ENCODE measurements around the gene HNF4A. TPM values are rescaled to one million over a fixed set of nuclear protein-coding genes. Genes with fewer than 3 reads are reported as not detected.
"Not testable (repeated sequence)": the region's sequence is repeated elsewhere in the genome, so short reads cannot be mapped to it uniquely, and the experiment has no call there.

The HNF4A gene
- total and polyA plus RNA-seq, 2 of the 4 experiments (the other 2 are of a cell fraction): not detected

- no peak overlapping the region for H3K23ac ChIP-seq (ENCODE audit: low read depth, low read length)
- no peak overlapping the region for H3K9ac ChIP-seq (ENCODE audit: low read depth, low read length)
- H2AK9ac ChIP-seq (replicated peaks; ENCODE audit: low read depth, low read length, poor library complexity): no peak overlapping the region
- no peak overlapping the region for H4K5ac ChIP-seq (ENCODE audit: low read depth, low read length)
- no peak overlapping the region for H3K56ac ChIP-seq (ENCODE audit: extremely low read depth, insufficient read depth, low read length)
- H3K4me1 ChIP-seq (ENCODE audit: control insufficient read depth, insufficient read depth, low read length): no peaks in the 10 kb centered on the region
- no peaks in the 10 kb centered on the region for H3K9me1 ChIP-seq (ENCODE audit: insufficient read depth, low read length)
- no peak overlapping the region for H2AK5ac ChIP-seq (ENCODE audit: low read depth, low read length)
- H3K18ac ChIP-seq (ENCODE audit: low read depth, low read length): no peak overlapping the region
- H2BK20ac ChIP-seq (ENCODE audit: low read depth, low read length): no peak overlapping the region
- no peaks in the 10 kb centered on the region for H3K79me1 ChIP-seq (ENCODE audit: low read depth in 1 of 2, low read length in 2 of 2)
- TF ChIP-seq MXI1 (IDR thresholded peaks at IDR 0.05; ENCODE audit: borderline replicate concordance, low read depth, low read length) (no peak), RCOR1 (IDR thresholded peaks at IDR 0.05; ENCODE audit: insufficient replicate concordance, low read length) (no peak), NFE2L2 (IDR thresholded peaks at IDR 0.05; ENCODE audit: low read depth, low read length) (no peak), BHLHE40 (IDR thresholded peaks at IDR 0.05; ENCODE audit: low read depth, low read length) (no peak), MAZ (IDR thresholded peaks at IDR 0.05; ENCODE audit: borderline replicate concordance, low read depth, low read length) (no peak), MAFK (IDR thresholded peaks at IDR 0.05; ENCODE audit: low read depth, low read length) (no peak)
- TF ChIP-seq, protein P1, sequence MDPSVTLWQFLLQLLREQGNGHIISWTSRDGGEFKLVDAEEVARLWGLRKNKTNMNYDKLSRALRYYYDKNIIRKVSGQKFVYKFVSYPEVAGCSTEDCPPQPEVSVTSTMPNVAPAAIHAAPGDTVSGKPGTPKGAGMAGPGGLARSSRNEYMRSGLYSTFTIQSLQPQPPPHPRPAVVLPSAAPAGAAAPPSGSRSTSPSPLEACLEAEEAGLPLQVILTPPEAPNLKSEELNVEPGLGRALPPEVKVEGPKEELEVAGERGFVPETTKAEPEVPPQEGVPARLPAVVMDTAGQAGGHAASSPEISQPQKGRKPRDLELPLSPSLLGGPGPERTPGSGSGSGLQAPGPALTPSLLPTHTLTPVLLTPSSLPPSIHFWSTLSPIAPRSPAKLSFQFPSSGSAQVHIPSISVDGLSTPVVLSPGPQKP (IDR thresholded peaks at IDR 0.05; ENCODE audit: borderline replicate concordance, low read depth, low read length): no peak
- ATAC-seq (ENCODE audit: low read depth): no peak; the same call in 1 of the 2 replicates
- no peak for DNase-seq
- intact Hi-C loops (cut with micrococcal nuclease) (no loop called here), in situ Hi-C loops (cut with MboI; ENCODE audit: low sequenced_read_pairs) (no loop called here), dilution Hi-C loops (cut with HindIII; ENCODE audit: low sequenced_read_pairs, unreplicated experiment) (no loop called here)
- no TSS peak for BruUV-seq (replicated peaks)
- 10% methylated on average over 19 of the region's 50 CpGs; no CpG with 5 or more reads in 1 of the 2 experiments for WGBS, 2 experiments (ENCODE audit: extremely low coverage in 2 of 2, insufficient read length in 1 of 2)
- H2AFZ ChIP-seq (replicated peaks; ENCODE audit: low read length, poor library complexity): peak overlapping the region; percentile 65
- no peak overlapping the region for H2BK120ac ChIP-seq (ENCODE audit: low read depth, low read length)
- H3K27me3 ChIP-seq (ENCODE audit: control insufficient read depth, insufficient read depth, low read length): peaks cover 3% of the 10 kb centered on the region
- H3K36me3 ChIP-seq (ENCODE audit: control insufficient read depth, insufficient read depth, low read length): no peaks in the 10 kb centered on the region
- H3K4me3 ChIP-seq (ENCODE audit: insufficient read depth, low read depth, low read length): no peak overlapping the region
- no peak overlapping the region for H4K8ac ChIP-seq (ENCODE audit: low read depth in 2 of 2, low read length in 2 of 2)
- no peak overlapping the region for H3K27ac ChIP-seq (ENCODE audit: insufficient read depth, low read length)
- H3K4me2 ChIP-seq (ENCODE audit: low read depth, low read length): no peak overlapping the region
- no peak overlapping the region for H4K91ac ChIP-seq (ENCODE audit: insufficient read depth, low read depth, low read length)
- CTCF ChIA-PET: no interaction called here
- H2BK5ac ChIP-seq (ENCODE audit: low read depth, low read length, poor library complexity, severe bottlenecking): no peak overlapping the region
- no peak overlapping the region for H3K4ac ChIP-seq (ENCODE audit: low read depth, low read length)
- H3K9me3 ChIP-seq (ENCODE audit: control insufficient read depth, insufficient read depth, low read length): no peaks in the 10 kb centered on the region
- H3K14ac ChIP-seq (replicated peaks; ENCODE audit: low read depth, low read length): no peak overlapping the region
- POLR2A ChIA-PET (ENCODE audit: unreplicated experiment): no interaction called here
- no peak overlapping the region for H2BK15ac ChIP-seq (ENCODE audit: low read depth, low read length)
- H4K20me1 ChIP-seq (ENCODE audit: insufficient read depth, low read length): no peaks in the 10 kb centered on the region
These were observed 28.9 kb upstream of the HNF4A start for GRCh38 chr20:44326391-44327159.

DNA sequence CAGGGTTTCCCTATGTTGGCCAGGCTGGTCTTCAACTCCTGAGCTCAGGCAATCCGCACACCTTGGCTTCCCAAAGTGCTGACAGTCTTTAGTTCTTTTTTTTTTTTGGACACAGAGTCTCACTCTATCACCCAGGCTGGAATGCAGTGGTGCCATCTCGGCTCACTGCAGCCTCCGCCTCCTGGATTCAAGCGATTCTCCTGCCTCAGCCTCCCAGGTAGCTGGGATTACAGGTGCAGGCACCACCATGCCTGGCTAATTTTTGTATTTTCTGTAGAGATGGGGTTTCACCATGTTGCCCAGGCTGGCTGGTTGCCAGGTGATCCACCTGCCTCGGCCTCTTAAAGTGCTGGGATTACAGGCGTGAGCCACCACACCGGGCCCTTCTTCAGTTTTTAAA is 27.8 kb upstream of the HNF4A start:
- H2BK5ac ChIP-seq (ENCODE audit: low read depth, low read length, poor library complexity, severe bottlenecking); H3K56ac ChIP-seq (ENCODE audit: extremely low read depth, insufficient read depth, low read length); H3K18ac ChIP-seq (ENCODE audit: low read depth, low read length); DNase-seq; H2AK9ac ChIP-seq (replicated peaks; ENCODE audit: low read depth, low read length, poor library complexity); H2BK15ac ChIP-seq (ENCODE audit: low read depth, low read length); H4K91ac ChIP-seq (ENCODE audit: insufficient read depth, low read depth, low read length); H3K4me2 ChIP-seq (ENCODE audit: low read depth, low read length); H3K4me3 ChIP-seq (ENCODE audit: insufficient read depth, low read depth, low read length); ATAC-seq (ENCODE audit: low read depth); H3K27ac ChIP-seq (ENCODE audit: insufficient read depth, low read length); H4K8ac ChIP-seq (ENCODE audit: low read depth in 2 of 2, low read length in 2 of 2); BruUV-seq (replicated peaks); H2BK120ac ChIP-seq (ENCODE audit: low read depth, low read length); CTCF ChIA-PET; H3K9me1 ChIP-seq (ENCODE audit: insufficient read depth, low read length); H2AFZ ChIP-seq (replicated peaks; ENCODE audit: low read length, poor library complexity); H3K14ac ChIP-seq (replicated peaks; ENCODE audit: low read depth, low read length); H2BK20ac ChIP-seq (ENCODE audit: low read depth, low read length); H4K20me1 ChIP-seq (ENCODE audit: insufficient read depth, low read length); in situ Hi-C loops (cut with MboI; ENCODE audit: low sequenced_read_pairs); H4K5ac ChIP-seq (ENCODE audit: low read depth, low read length); H3K9ac ChIP-seq (ENCODE audit: low read depth, low read length); H3K9me3 ChIP-seq (ENCODE audit: control insufficient read depth, insufficient read depth, low read length); intact Hi-C loops (cut with micrococcal nuclease); H3K23ac ChIP-seq (ENCODE audit: low read depth, low read length); H3K36me3 ChIP-seq (ENCODE audit: control insufficient read depth, insufficient read depth, low read length); H3K79me1 ChIP-seq (ENCODE audit: low read depth in 1 of 2, low read length in 2 of 2); dilution Hi-C loops (cut with HindIII; ENCODE audit: low sequenced_read_pairs, unreplicated experiment); H3K4me1 ChIP-seq (ENCODE audit: control insufficient read depth, insufficient read depth, low read length); H3K4ac ChIP-seq (ENCODE audit: low read depth, low read length); H2AK5ac ChIP-seq (ENCODE audit: low read depth, low read length); H3K27me3 ChIP-seq (ENCODE audit: control insufficient read depth, insufficient read depth, low read length): not testable (repeated sequence)
- WGBS, 2 experiments (ENCODE audit: extremely low coverage in 2 of 2, insufficient read length in 1 of 2): 74% methylated on average over 4 of the region's 7 CpGs; no CpG with 5 or more reads in 1 of the 2 experiments
- POLR2A ChIA-PET (ENCODE audit: unreplicated experiment): interaction anchor here (0.6 kb wide), 1 partner anchor 1404 kb away, joined by 3 read pairs; no protein-coding TSS in a partner anchor
